Limb (tissue), 2 donors: ENCODE data around the gene CLIC5.

Source experiments
- DNase-seq, 2 donors: peaks; one replicate each; pipeline ENCODE4 v3.0.0-alpha.2; 2016; ENCODE audit errors: extremely low spot score in 2 of 2

The CLIC5 gene

GRCh38 chr6:46036911-46037310, 21.3 kb upstream of the CLIC5 start:
- no peak for DNase-seq

DNA sequence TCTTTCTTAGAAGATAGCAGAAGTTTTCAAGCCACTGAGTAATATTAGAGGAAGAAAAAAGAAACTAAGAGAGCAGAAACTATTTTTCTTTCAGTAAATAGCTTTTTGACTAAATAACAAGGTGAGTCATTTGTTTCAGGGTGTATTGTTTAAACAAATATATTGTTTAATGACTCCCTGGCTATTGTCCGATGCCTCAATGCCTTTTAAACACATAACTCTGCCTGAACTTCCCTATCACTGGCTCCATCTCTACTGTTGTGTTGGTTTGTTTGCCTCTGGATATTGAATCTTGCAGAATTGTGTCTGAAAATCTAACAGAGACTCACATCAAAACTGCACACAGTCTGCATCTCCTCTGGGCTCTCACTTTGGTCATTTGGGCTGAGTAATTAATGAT, 19.6 kb upstream of the CLIC5 start:
- no peak for DNase-seq

GRCh38 chr6:46032110-46032998, 16.7 kb upstream of the CLIC5 start:
- no peak for DNase-seq

GRCh38 chr6:46029602-46030001, 13.9 kb upstream of the CLIC5 start:
- DNase-seq = no peak

GRCh38 chr6:46026307-46026706, 10.6 kb upstream of the CLIC5 start:
- DNase-seq = no peak

- no peak for DNase-seq
These were observed 9.9 kb upstream of the CLIC5 start for GRCh38 chr6:46025573-46025972.

DNA sequence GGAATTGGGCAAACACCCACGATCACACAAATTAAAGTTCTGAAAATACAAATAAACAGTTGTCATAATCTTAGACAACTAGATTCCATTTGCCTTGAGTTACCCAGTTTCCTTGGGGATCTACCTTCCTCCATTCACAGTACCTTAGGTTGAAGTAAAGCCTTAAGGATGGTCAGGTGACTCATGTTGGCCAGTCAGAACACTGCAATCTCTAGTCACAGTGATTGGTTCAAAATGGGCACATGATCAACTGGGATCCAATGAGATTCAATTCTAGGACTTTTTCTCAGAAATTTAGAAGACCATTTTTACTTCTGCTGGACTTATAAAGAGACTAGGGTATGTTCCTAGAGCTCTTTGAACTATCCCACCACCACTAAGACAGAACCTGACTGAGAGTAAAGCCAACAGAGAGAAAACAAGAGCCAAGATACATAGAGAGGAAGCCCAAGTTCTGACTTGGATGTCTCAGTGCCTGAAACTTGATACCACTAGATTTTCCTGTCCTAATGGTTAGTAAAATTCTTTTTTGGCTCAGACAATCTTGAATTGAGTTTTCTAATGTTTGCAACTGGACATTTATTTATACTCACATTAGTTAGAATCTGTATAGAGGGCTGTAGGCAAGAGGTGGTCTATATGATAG, 8.6 kb upstream of the CLIC5 start:
- DNase-seq = no peak

DNA sequence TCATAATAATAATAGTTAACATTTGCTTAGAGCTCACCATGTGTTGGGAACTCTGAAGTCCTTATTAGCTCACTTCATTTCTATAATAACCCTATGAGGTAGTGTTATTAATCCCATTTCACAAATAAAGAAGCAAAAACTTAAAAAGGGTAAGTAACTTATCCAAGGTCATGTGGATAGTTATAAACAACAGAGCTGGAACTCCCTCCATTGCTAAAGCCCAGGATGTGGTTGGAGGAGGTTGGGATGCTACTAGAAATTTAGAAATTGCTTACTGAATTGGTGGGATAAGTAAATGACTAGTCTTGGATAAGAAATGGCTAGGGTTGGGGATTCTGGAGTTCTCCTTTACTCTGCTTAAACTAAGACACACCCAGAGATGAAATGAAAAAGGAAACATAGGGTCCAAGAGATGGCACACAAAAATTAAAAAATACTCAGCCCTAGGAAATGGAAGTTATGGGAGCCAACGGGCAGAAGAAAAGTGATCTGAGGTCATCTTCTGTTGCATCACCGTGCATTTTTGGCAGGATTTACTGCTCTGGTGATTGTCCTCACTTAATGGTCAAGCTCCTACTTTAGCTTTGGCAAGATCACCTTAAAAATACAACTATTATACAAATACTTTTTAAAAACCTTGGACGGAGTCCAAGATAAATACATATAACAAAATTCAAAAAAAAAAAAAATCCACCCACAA, 7.7 kb upstream of the CLIC5 start:
- DNase-seq = no peak

DNA sequence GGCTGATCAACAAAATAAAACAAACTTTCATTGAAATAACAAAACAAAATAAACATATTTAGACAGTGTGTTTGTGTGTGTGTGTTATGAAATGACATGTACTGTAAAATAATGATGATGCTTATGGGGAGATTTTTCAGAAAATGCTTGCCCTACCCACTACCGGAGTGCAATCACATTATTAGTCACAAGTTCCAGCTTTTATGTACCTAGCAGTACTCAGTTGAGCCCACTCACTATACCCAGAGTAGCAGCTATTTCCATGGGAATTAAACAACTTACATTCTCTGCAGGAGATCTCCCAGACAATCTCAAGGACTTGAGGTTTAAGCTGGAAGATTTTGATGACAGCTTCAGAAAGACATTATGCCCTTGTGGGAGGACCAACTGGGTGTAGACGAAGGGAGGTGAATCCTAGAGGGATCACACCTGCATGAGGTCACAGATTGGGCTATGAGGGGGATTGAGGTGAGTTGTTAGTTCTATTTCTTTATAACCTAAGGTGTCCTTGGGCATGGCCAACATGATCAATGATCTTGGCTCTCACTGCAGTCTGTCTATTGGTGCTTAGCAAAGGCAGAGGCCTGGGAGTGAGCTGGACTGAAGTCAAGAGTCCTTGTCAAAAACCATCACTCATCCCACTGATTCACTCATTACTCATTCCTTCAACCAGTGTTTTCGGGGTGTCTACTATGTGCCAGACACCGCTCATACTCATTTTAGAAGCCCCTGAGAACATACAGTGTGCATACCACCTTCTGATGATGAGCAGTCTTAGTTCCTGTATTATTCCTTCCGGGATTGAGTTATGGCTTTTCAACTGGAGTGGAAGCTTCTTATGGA, 6.7 kb upstream of the CLIC5 start:
- no peak for DNase-seq

DNA sequence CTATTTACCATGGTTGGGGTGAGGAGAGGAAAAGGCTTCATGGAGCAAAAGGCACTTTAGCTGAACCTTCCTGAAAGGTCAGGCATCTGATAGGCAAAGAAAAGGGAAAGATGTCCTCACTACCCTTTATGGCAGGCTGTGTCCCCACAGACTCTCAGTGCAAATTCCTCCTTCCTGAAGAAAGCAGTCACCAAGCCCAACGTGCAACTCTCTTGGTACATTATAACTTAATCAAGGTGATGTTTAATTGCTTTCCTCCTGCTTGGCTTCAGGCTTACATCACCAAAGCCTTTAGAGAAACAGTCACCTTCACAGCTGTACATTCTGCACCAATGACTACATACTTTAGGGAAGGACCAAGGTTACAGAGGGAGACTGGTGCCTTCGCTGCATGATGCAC, 2.1 kb upstream of the CLIC5 start:
- no peak for DNase-seq

DNA sequence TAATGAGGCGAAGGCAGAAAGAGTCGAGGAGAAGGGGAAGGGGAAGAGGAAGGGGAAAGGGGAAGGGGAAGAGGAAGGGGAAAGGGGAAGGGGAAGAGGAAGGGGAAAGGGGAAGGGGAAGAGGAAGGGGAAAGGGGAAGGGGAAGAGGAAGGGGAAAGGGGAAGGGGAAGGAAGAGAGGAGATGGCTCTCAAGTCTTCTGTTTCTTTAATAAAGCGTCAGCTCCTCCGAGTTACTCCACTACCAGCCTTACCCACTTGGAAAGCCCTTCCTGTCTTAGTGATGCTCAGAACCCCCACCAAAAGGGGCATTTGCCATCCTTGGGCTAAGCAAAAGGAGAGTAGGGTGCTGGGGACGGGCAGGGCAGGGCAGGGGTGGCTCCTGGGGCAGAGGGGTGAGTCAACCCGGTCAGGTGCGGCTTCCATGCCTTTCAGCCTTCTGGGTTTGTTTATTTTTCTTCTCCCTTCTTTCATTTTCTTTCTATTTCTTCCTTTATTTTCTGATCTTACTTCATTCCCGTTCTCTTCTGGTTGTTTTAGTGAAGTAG, 476 bp upstream of the CLIC5 start:
- no peak for DNase-seq

DNA sequence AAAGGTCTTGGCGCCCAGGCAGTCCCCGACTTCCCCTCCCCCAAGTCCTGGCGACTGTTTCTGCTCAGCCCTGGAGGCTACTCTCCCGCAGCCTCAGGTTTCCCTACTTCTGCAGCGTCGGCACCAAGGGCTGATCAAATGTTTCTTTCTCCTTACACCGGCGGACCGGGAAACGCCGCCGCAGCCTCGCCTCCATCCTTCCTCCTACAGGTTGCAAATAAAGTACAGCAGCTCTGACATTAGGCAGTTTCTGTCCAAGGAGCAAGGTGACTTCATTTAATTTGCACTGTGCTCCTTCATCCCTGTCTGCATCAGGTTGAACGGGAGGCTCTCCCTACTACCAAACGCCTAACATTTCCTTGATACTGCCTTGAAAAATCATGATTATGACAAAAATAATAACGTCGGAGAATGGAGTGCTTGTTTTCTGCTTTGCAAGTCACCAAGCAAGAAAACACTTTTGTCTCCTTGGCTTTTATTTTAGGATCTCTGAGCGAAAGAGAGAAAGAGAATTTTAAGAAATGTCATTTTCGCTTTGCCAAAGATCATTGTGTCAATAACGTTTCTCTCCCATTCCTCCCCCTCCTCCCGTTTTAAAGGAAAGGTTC, 1.0 kb downstream of the CLIC5 start:
- DNase-seq = peak in 1 of 2 donors; percentile 39

- no peak for DNase-seq
These were observed 1.6 kb downstream of the CLIC5 start for GRCh38 chr6:46014046-46014445.

DNA sequence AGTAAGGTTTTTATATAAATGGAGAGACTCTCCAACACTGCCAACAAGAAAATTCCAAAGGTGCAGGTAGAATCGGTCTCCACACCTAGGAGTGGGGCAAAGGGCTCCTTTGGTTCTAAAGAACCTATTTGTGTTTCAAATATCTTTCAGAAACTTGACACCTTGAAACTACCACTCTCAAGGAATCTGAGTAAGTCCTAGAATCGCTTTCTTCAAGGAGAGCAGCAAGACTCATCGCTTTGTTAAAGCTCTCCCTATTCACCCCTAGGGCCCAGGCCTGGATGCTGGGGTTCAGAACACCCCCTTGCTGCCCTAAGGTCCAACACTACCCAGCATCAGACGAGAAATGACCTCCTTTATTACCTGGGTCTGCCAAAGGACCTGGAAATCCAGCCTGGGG, 2.0 kb downstream of the CLIC5 start:
- no peak for DNase-seq

DNA sequence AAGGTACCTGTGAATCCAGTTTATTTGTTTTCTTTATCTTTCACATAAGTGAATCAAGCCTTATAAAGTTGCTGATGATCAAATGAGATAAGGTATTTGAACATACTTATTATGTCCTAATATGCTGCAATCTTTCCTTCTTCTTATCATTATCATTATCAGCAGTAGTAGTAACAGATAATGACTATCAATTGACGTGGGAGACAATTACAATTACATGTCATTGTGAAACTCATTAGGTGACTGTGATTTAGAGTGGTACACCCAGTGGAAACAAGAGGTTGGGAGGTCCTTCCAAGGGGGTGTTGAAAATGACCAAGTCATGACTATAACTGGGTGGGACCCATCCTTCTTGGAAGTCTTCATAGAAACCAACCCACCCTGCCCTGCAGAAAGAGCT, 2.8 kb downstream of the CLIC5 start:
- DNase-seq = no peak

DNA sequence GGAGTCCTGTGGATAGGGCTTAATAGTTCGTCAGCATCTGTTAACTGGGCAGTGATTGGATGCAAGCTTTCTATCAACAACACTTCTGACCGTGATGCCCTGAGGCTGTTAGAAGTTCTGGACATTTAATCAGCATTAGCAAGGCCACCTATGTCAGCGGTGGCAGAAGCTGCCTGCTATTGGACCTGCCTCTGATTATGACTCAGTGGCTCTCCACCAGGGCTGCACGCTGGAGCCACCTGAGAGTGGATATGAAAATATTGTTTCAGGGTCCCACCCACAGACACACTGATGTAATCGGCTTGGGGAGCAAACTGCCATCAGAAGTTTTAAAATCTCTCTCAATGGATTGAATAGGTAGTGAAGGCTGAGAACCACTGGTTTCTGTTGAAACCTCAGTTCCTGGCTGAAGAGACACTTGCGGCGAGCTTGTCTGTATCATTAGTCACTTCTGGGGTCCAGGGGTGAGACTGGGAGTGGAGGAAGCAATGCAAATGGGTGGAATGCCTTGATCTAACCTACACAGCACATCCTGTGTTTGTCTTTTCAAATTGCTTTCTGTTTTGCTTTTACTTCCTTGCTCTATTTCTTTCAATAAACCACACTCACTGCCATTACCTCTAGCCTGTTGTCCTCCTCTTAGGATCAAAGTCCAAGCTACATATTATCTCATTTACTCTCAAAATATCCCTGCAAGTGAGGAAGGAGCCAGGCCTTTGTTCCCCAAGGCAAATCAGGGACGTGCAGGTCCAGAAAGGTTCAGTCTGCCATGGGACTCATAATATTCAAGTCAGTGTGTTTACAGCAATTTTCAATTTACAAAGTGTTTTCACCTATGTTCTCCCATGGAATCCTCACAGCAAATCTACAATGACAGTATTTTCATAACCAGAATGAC, 4.2 kb downstream of the CLIC5 start:
- DNase-seq = no peak

- DNase-seq = no peak
These were observed 4.9 kb downstream of the CLIC5 start for GRCh38 chr6:46010771-46011170.

GRCh38 chr6:46010270-46010669, 5.4 kb downstream of the CLIC5 start:
- no peak for DNase-seq

DNA sequence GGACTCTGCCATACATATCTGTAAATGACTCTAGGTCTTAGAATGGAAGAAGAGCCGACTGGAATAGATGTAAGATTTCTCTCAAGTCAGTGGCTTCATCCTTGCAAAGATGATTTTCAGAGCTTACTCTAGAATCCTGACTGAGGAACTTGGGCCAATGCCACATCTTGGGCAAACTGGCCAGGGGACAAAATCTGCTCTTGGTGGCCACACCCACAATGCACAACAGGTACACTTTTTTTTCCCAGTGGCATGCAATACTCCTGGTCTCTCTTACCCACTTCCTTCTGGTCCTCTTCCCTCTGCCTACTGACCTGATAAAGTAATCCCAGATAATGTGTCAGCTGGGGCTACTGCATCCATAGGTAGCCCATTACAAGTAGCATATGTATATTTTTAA, 13.4 kb downstream of the CLIC5 start:
- no peak for DNase-seq

DNA sequence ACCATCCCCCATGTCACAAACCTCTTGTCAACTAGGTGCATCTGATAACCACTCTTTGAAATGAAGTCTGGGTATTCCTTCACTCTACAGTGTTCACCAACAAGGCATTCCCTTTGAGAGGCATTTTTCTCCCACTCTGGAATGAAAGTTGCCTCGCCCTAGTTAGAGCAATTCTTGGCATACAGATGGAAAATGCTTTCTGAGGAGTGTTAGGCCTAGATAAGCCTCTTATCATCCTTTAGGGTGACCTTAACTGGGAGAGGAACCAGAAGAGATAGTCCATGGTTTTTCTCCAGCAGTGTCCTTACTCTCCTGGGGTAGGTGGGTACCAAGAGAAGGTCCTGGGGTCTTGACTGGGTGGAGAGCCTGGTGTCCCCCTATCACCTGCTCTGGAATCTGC, 14.8 kb downstream of the CLIC5 start:
- no peak for DNase-seq
